K562 (cell line): ENCODE measurements around the gene KLHDC2. TPM values are rescaled to one million over a fixed set of nuclear protein-coding genes. Genes with fewer than 3 reads are reported as not detected.

Experiments used
- ATF7 ChIP-seq: fragments of 450-650 bp; IDR thresholded peaks from 2 replicates; pipeline ENCODE4 v1.7.1; 2014; ENCODE audit warnings: mild to moderate bottlenecking, moderate library complexity
- CTBP1 ChIP-seq: fragments of 450-650 bp; IDR thresholded peaks from 2 replicates; pipeline ENCODE4 v1.6.1; 2016; ENCODE audit warnings: borderline replicate concordance
- DACH1 ChIP-seq: fragments of 450-650 bp; IDR thresholded peaks from 2 replicates; pipeline ENCODE4 v1.6.1; 2018; ENCODE audit not compliant: partially characterized antibody
- GABPA ChIP-seq: fragments of 200-800 bp; sonication (Bioruptor generic); conservative IDR thresholded peaks from 2 replicates; pipeline ENCODE4 v1.6.1; 2016; ENCODE audit warnings: low read depth, missing genetic modification characterization, missing compliant biosample characterization
- GABPB2 ChIP-seq: fragments of 250-450 bp; sonication (Bioruptor Pico); conservative IDR thresholded peaks from 2 replicates; pipeline ENCODE4 v1.5.1; 2021; ENCODE audit warnings: mild to moderate bottlenecking
- GATA2 ChIP-seq: sonication (generic); formaldehyde crosslinking; IDR thresholded peaks from 2 replicates; pipeline ENCODE4 v1.4.0; 2020; ENCODE audit warnings: mild to moderate bottlenecking, missing genetic modification reagents
- KDM4B ChIP-seq, 2 experiments: fragments of 450-650 bp in 1 of 2; sonication (generic) in 1 of 2; IDR thresholded peaks; 2 replicates each; pipeline ENCODE4 v1.6.1; 2016 to 2017; ENCODE audit warnings: borderline replicate concordance in 2 of 2, antibody characterized with exemption in 1 of 2, low read depth in 1 of 2, mild to moderate bottlenecking in 1 of 2
- KLF1 ChIP-seq: fragments of 450-650 bp; IDR thresholded peaks from 2 replicates; pipeline ENCODE4 v1.6.1; 2016; ENCODE audit warnings: missing genetic modification characterization, missing compliant biosample characterization
- MED1 ChIP-seq: sonication (generic); formaldehyde crosslinking; IDR thresholded peaks from 2 replicates; pipeline ENCODE4 v1.8.1; 2023; ENCODE audit warnings: missing genetic modification reagents, borderline replicate concordance
- PRMT5 ChIP-seq: sonication (generic); formaldehyde crosslinking; IDR thresholded peaks from 2 replicates; pipeline ENCODE4 v1.5.0; 2020; ENCODE audit warnings: missing genetic modification reagents
- PYGO2 ChIP-seq: fragments of 450-650 bp; IDR thresholded peaks from 2 replicates; pipeline ENCODE4 v1.6.1; 2016; ENCODE audit warnings: mild to moderate bottlenecking, missing genetic modification characterization, moderate library complexity, missing compliant biosample characterization
- REST ChIP-seq, 2 experiments: fragments of 450-650 bp; formaldehyde crosslinking in 1 of 2; IDR thresholded peaks; 2 replicates each; pipeline versions ENCODE4 v1.4.0 to v1.6.1; 2014 to 2020; ENCODE audit warnings: mild to moderate bottlenecking in 2 of 2, borderline replicate concordance in 1 of 2, low read depth in 1 of 2
- RFX1 ChIP-seq: fragments of 450-650 bp; IDR thresholded peaks from 2 replicates; pipeline ENCODE4 v1.6.1; 2016; ENCODE audit warnings: mild to moderate bottlenecking, moderate library complexity
- RFX7 ChIP-seq: fragments of 250-450 bp; sonication (Bioruptor Pico); IDR thresholded peaks from 2 replicates; pipeline ENCODE4 v1.5.1; 2021; ENCODE audit warnings: mild to moderate bottlenecking
- SRSF7 ChIP-seq: fragments of 200-400 bp; formaldehyde crosslinking; optimal IDR thresholded peaks from 2 replicates; pipeline ENCODE3; 2017; ENCODE audit warnings: mild to moderate bottlenecking, low read depth, low read length
- TBL1XR1 ChIP-seq, 2 experiments: IDR thresholded peaks; 2 replicates each; pipeline ENCODE4 v1.6.1; 2012; ENCODE audit warnings: improper control_type of control experiment in 2 of 2, low read length in 2 of 2, mild to moderate bottlenecking in 1 of 2
- TFAM ChIP-seq: fragments of 250-450 bp; sonication (Bioruptor Pico); conservative IDR thresholded peaks from 2 replicates; pipeline ENCODE4 v1.5.0; 2021; ENCODE audit warnings: mild to moderate bottlenecking, moderate library complexity
- WHSC1 ChIP-seq: IDR thresholded peaks from one replicate; pipeline ENCODE4 v1.6.1; 2012; ENCODE audit warnings: low read length, control low read depth, inconsistent platforms
- ZBTB49 ChIP-seq: sonication (generic); formaldehyde crosslinking; IDR thresholded peaks from 2 replicates; pipeline ENCODE4 v1.8.0; 2022; ENCODE audit warnings: missing genetic modification reagents, mild to moderate bottlenecking, borderline replicate concordance
- polyA plus RNA-seq, 8 experiments: library from polyadenylated mRNA; depleted of rRNA in 4 of 8; stranded (reverse) in 5 of 8; unstranded in 3 of 8; fragments of >200 nt; fragmentation: Nextera tagmentation in 2 of 8; fragmentation: Illumina TruSeq in 1 of 8; extraction: Ambion mirVana in 2 of 8; extraction: Trizol in 1 of 8; gene quantifications; 2 replicates each; pipeline versions ENCODE4 v1.2.1 to v1.2.3, GENCODE V29; 2011 to 2014; ENCODE audit warnings: inconsistent platforms in 1 of 8, missing spikeins in 1 of 8
- total RNA-seq, 7 experiments: library from RNA; depleted of rRNA in 6 of 7; stranded (reverse); fragments of >200 nt in 6 of 7; fragmentation: Illumina TruSeq in 2 of 7; extraction: Trizol in 2 of 7; gene quantifications; 2 replicates each; pipeline versions ENCODE4 v1.2.1 to v1.2.3, GENCODE V29; 2011 to 2021; ENCODE audit warnings: low replicate concordance in 1 of 7

The KLHDC2 gene
- total and polyA plus RNA-seq, 9 of the 15 experiments (the other 6 are each of a cell fraction or from before 2014, with no cell fraction given): 6.3 to 41.7 (median 20.0) TPM

GRCh38 chr14:49767571-49768300, at the start of gene KLHDC2 (continued):
- TF ChIP-seq KDM4B (IDR thresholded peaks at IDR 0.05; ENCODE audit: borderline replicate concordance in 2 of 2, low read depth in 1 of 2): no peak
- TF ChIP-seq GABPA: peak; percentile 96
- TF ChIP-seq TBL1XR1 (IDR thresholded peaks at IDR 0.05; ENCODE audit: low read length in 2 of 2): no peak
- no peak for TF ChIP-seq GABPB2 (CRISPR knock-in tag)
- no peak for TF ChIP-seq SRSF7
- no peak for TF ChIP-seq ZBTB49 (CRISPR knock-in tag)
- no peak for TF ChIP-seq RFX7 (CRISPR knock-in tag)
- no peak for TF ChIP-seq WHSC1
- no peak for TF ChIP-seq RFX1
- no peak for TF ChIP-seq REST (IDR thresholded peaks at IDR 0.05; ENCODE audit: borderline replicate concordance)
- TF ChIP-seq REST (CRISPR knock-in tag; IDR thresholded peaks at IDR 0.05; ENCODE audit: low read depth): no peak; the same call in 1 of the 2 replicates
- TF ChIP-seq TFAM (CRISPR knock-in tag): no peak
- TF ChIP-seq DACH1: no peak
- TF ChIP-seq ATF7: peak; percentile 56
- TF ChIP-seq KLF1 (tag): 0 out of 2 replicates have a peak, but pooled peaks have one; percentile 13
- no peak for TF ChIP-seq GATA2 (CRISPR knock-in tag)
- TF ChIP-seq CTBP1: no peak; the same call in 1 of the 2 replicates
- TF ChIP-seq PYGO2 (tag): no peak
- TF ChIP-seq PRMT5 (CRISPR knock-in tag): no peak
- TF ChIP-seq MED1 (CRISPR knock-in tag): no peak; the same call in 1 of the 2 replicates
